Endodermal cell (in vitro differentiated cells): ENCODE measurements around the gene CDK7. TPM values are rescaled to one million over a fixed set of nuclear protein-coding genes. Genes with fewer than 3 reads are reported as not detected.

ENCODE experiments used
- DNase-seq: peaks from one replicate; pipeline ENCODE4 v3.0.0-alpha.2; 2017
- H3K27ac ChIP-seq: 2 replicates; pipeline ENCODE4 v1.5.1; 2013; ENCODE audit warnings: mild to moderate bottlenecking, low read depth, low read length, moderate library complexity
- H3K27me3 ChIP-seq: 2 replicates; pipeline ENCODE4 v1.6.1; 2013; ENCODE audit warnings: mild to moderate bottlenecking, low read length, moderate library complexity; ENCODE audit not compliant: insufficient read depth, control insufficient read depth, poor library complexity, severe bottlenecking
- H3K36me3 ChIP-seq: 2 replicates; pipeline ENCODE4 v1.7.0; 2013; ENCODE audit warnings: mild to moderate bottlenecking, low read length, moderate library complexity; ENCODE audit not compliant: control insufficient read depth, insufficient read depth
- H3K4me1 ChIP-seq: one replicate; pipeline ENCODE4 v1.7.0; 2013; ENCODE audit warnings: low read length; ENCODE audit not compliant: control insufficient read depth, insufficient read depth
- H3K4me3 ChIP-seq: 2 replicates; pipeline ENCODE4 v1.5.1; 2013; ENCODE audit warnings: mild to moderate bottlenecking, low read length, moderate library complexity
- H3K9ac ChIP-seq: 2 replicates; pipeline ENCODE4 v1.6.1; 2013; ENCODE audit warnings: mild to moderate bottlenecking, low read length, moderate library complexity; ENCODE audit not compliant: poor library complexity, severe bottlenecking; ENCODE audit errors: extremely low read depth
- H3K9me3 ChIP-seq: 2 replicates; pipeline ENCODE4 v1.6.1; 2013; ENCODE audit warnings: mild to moderate bottlenecking, low read length, moderate library complexity; ENCODE audit not compliant: control insufficient read depth
- H3K27ac Mint-ChIP-seq: 2 replicates; pipeline ENCODE4 v1.8.0; 2020; ENCODE audit warnings: mixed read lengths
- H3K27me3 Mint-ChIP-seq: 2 replicates; pipeline ENCODE4 v1.8.0; 2021; ENCODE audit warnings: mild to moderate bottlenecking, mixed read lengths; ENCODE audit not compliant: insufficient read depth
- H3K36me3 Mint-ChIP-seq: 2 replicates; pipeline ENCODE4 v1.8.0; 2020; ENCODE audit warnings: low read depth, mixed read lengths
- H3K4me1 Mint-ChIP-seq: 2 replicates; pipeline ENCODE4 v1.8.0; 2020; ENCODE audit warnings: mixed read lengths
- H3K4me3 Mint-ChIP-seq: 2 replicates; pipeline ENCODE4 v1.8.0; 2020; ENCODE audit warnings: mild to moderate bottlenecking, moderate library complexity, mixed read lengths
- H3K9me3 Mint-ChIP-seq: 2 replicates; pipeline ENCODE4 v1.8.0; 2020; ENCODE audit warnings: mild to moderate bottlenecking, mixed read lengths
- WGBS, 2 experiments: methylation state at CpG; one replicate each; pipeline versions ENCODE4 v1.1.5 to v1.1.7; 2013; ENCODE audit warnings: missing lambda C conversion rate in 2 of 2, mixed read lengths in 1 of 2; ENCODE audit not compliant: insufficient coverage in 1 of 2, insufficient read length in 1 of 2; 5-methylcytosine and 5-hydroxymethylcytosine counted together
- total RNA-seq, 2 donors: library from RNA; stranded (reverse); fragmentation: NEBNext Ultra II Directional in 1 of 2; extraction: Animal tissue kit (Norgen Biotek cat#: 25700) in 1 of 2; gene quantifications; 2 replicates in 1 of 2; 3 replicates in 1 of 2; pipeline ENCODE4 v1.2.1, GENCODE V29; 2021
- TF ChIP-seq, protein P1 (sequence below): fragments of 200-600 bp; sonication (generic); conservative IDR thresholded peaks from 2 replicates; pipeline ENCODE4 v1.5.0; 2021; ENCODE audit warnings: antibody characterized with exemption, mild to moderate bottlenecking

The CDK7 gene
- total RNA-seq, 2 donors from 2014 or later: 49.7 to 52.0 TPM

DNA sequence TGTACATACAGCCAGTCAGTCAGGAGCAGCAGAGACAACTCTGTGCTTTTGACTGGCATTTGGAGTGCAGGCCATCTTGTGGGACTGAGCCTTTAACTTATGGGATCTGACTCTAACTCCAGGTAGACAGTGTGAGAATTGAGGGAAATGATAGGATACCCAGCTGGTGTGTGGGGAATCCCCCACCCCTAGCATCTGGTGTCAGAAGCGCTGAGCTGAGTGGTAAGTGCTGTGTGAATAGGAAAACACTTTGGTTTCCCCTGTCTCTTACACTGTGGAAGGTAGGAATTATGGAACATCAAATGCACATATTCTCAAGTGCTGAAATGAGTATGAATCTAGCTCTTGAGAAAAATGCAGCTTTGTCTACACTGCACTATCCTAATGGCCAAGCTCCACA, 54.0 kb downstream of the CDK7 start:
- Mint-ChIP-seq H3K36me3 (peaks cover 5% of the 10 kb centered on the region), H3K27me3 (peaks cover 3% of the 10 kb centered on the region), H3K9me3 (no peaks in the 10 kb centered on the region), H3K27ac (no peak overlapping the region), H3K4me1 (peaks cover 20% of the 10 kb centered on the region), H3K4me3 (no peak overlapping the region)
- Histone ChIP-seq H3K4me3 (no peak overlapping the region), H3K9me3 (no peaks in the 10 kb centered on the region), H3K27ac (peak overlapping the region; percentile 32), H3K36me3 (no peaks in the 10 kb centered on the region), H3K4me1 (peaks cover 4% of the 10 kb centered on the region), H3K27me3 (no peaks in the 10 kb centered on the region), H3K9ac (no peak overlapping the region)
- TF ChIP-seq, protein P1, sequence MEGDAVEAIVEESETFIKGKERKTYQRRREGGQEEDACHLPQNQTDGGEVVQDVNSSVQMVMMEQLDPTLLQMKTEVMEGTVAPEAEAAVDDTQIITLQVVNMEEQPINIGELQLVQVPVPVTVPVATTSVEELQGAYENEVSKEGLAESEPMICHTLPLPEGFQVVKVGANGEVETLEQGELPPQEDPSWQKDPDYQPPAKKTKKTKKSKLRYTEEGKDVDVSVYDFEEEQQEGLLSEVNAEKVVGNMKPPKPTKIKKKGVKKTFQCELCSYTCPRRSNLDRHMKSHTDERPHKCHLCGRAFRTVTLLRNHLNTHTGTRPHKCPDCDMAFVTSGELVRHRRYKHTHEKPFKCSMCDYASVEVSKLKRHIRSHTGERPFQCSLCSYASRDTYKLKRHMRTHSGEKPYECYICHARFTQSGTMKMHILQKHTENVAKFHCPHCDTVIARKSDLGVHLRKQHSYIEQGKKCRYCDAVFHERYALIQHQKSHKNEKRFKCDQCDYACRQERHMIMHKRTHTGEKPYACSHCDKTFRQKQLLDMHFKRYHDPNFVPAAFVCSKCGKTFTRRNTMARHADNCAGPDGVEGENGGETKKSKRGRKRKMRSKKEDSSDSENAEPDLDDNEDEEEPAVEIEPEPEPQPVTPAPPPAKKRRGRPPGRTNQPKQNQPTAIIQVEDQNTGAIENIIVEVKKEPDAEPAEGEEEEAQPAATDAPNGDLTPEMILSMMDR: no peak
- 60 to 100% methylated on average over 1 of the region's 1 CpG for WGBS, 2 experiments
- DNase-seq: no peak

DNA sequence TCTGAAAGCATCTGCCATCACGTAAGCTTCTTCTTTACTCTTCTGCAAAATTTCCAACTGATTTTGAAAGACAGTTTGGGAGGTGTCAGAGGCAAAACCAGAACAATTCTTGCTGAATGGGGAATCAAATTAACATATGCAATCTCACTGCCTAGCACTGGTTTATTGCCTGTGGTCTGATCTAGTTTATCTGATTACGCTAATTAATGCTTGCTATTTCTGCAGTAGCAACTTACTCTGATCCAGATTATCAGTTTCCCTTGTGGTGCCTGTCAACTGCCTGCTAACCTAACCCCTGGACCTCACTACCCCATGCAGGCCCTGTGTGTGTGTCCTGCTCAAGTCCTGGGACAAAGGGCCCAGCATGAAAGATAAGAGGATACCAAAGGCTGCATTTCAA, 57.6 kb downstream of the CDK7 start:
- H3K27me3 Mint-ChIP-seq: peaks cover 3% of the 10 kb centered on the region
- Histone ChIP-seq H3K4me1 (peaks cover 10% of the 10 kb centered on the region), H3K27me3 (no peaks in the 10 kb centered on the region), H3K4me3 (no peak overlapping the region), H3K27ac (no peak overlapping the region), H3K36me3 (no peaks in the 10 kb centered on the region), H3K9ac (no peak overlapping the region), H3K9me3 (no peaks in the 10 kb centered on the region)
- H3K27ac Mint-ChIP-seq: no peak overlapping the region
- TF ChIP-seq, protein P1: no peak
- WGBS, 2 experiments: 94 to 100% methylated on average over 1 to 2 of the region's 2 CpGs
- no peak overlapping the region for H3K4me3 Mint-ChIP-seq
- DNase-seq: peak; percentile 60
- peaks cover 26% of the 10 kb centered on the region for H3K4me1 Mint-ChIP-seq
- no peaks in the 10 kb centered on the region for H3K9me3 Mint-ChIP-seq
- no peaks in the 10 kb centered on the region for H3K36me3 Mint-ChIP-seq

DNA sequence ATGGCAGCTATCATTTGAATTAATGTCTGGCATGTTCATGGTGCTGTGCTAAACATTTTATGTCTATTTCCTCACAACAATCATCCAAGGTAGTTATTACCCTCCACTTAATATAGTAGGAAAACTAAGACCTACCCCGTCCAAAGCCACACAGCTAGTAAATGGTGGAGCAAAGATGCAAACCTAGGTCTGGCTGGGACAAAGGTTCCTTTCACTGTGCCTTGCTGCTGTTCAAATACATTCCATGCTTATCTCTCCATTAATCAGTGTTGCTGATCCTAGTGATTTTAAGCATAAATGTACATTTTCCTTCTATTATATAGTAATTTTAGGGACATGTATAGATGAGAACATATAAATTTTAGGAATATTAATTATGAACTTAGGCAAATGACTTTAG, 59.2 kb downstream of the CDK7 start:
- no peaks in the 10 kb centered on the region for H3K9me3 ChIP-seq
- no peak overlapping the region for H3K4me3 ChIP-seq
- no peaks in the 10 kb centered on the region for H3K27me3 ChIP-seq
- DNase-seq: no peak
- no peaks in the 10 kb centered on the region for H3K36me3 ChIP-seq
- WGBS, 2 experiments: 0% methylated on average over 1 of the region's 1 CpG; no CpG with 5 or more reads in 1 of the 2 experiments
- no peak overlapping the region for H3K27ac ChIP-seq
- Mint-ChIP-seq H3K27ac (no peak overlapping the region), H3K36me3 (no peaks in the 10 kb centered on the region), H3K4me1 (peaks cover 26% of the 10 kb centered on the region), H3K9me3 (no peaks in the 10 kb centered on the region), H3K27me3 (no peaks in the 10 kb centered on the region), H3K4me3 (no peak overlapping the region)
- H3K9ac ChIP-seq: no peak overlapping the region
- peaks cover 7% of the 10 kb centered on the region for H3K4me1 ChIP-seq
- TF ChIP-seq, protein P1: no peak
